HepG2 (cell line): Measurements from ENCODE around the gene EPS8. TPM values are rescaled to one million over a fixed set of nuclear protein-coding genes. Genes with fewer than 3 reads are reported as not detected.

ENCODE experiments used
- ATAC-seq: fragments of 200-7000 bp; cut with Tn5 transposase; 3 replicates; pipeline ENCODE4 v1.9.1; 2020; ENCODE audit warnings: mild to moderate bottlenecking, moderate library complexity
- BruUV-seq: library from RNA; stranded (reverse); fragments of 400-500 nt; replicated peaks from 2 replicates; lab custom pipeline; 2021; lab: Mats Ljungman, UMichigan
- CTCF ChIA-PET: fragments of 300-600 bp; formaldehyde crosslinking; extraction: SDS; loops from one replicate; lab custom pipeline; 2021; ENCODE audit warnings: low total read pairs, inconsistent platforms, low intra/inter-chr PET ratio; lab: Yijun Ruan, JAX
- POLR2A ChIA-PET: fragments of 350-600 bp; sonication (Branson Sonifier 250); formaldehyde crosslinking; loops from one replicate; lab custom pipeline; 2020; ENCODE audit warnings: antibody characterized with exemption, inconsistent platforms; lab: Yijun Ruan, JAX
- DNase-seq: peaks from one replicate; pipeline ENCODE4 v3.0.0-alpha.2; 2015; ENCODE audit warnings: low spot score
- FAIRE-seq: peaks from 3 replicates; lab custom pipeline; 2011; peaks lifted over from hg19 to GRCh38; lab: Jason Lieb, UNC
- H2AFZ ChIP-seq: one replicate; pipeline ENCODE4 v1.6.1; 2011; ENCODE audit warnings: low read length, inconsistent platforms
- H3K27ac ChIP-seq: fragments of 300-600 bp; 3 replicates; pipeline ENCODE4 v1.8.0; 2011; ENCODE audit warnings: mixed run types, mild to moderate bottlenecking, mixed read lengths, low read length, inconsistent platforms; ENCODE audit not compliant: insufficient read depth; ENCODE audit errors: extremely low read length
- H3K27me3 ChIP-seq, 2 experiments: fragments of 200-600 bp in 1 of 2; 2 replicates in 1 of 2; 3 replicates in 1 of 2; pipeline versions ENCODE4 v1.6.0 to v1.8.0; 2011; ENCODE audit warnings: low read length in 2 of 2, mild to moderate bottlenecking in 2 of 2, moderate library complexity in 2 of 2, inconsistent platforms in 1 of 2; ENCODE audit not compliant: insufficient read depth in 2 of 2, control insufficient read depth in 1 of 2
- H3K36me3 ChIP-seq, 2 experiments: fragments of 200-600 bp in 1 of 2; replicated peaks in 1 of 2; 2 replicates in 1 of 2; 3 replicates in 1 of 2; pipeline versions ENCODE4 v1.5.1 to v1.8.0; 2011; ENCODE audit warnings: low read length in 2 of 2, inconsistent platforms in 1 of 2; ENCODE audit not compliant: insufficient read depth in 2 of 2, control insufficient read depth in 1 of 2
- H3K4me1 ChIP-seq: 2 replicates; pipeline ENCODE4 v1.5.1; 2012; ENCODE audit warnings: low read length, inconsistent platforms; ENCODE audit not compliant: insufficient read depth
- H3K4me2 ChIP-seq: 2 replicates; pipeline ENCODE4 v1.6.0; 2011; ENCODE audit warnings: low read depth, low read length, inconsistent platforms
- H3K4me3 ChIP-seq, 3 experiments: fragments of 200-600 bp in 1 of 3; sonication (generic), shearing (Covaris generic) in 1 of 3; replicated peaks in 1 of 3; 2 replicates each; pipeline ENCODE4 v1.5.1; 2011 to 2016; ENCODE audit warnings: low read length in 3 of 3, inconsistent platforms in 2 of 3, low read depth in 2 of 3, mild to moderate bottlenecking in 2 of 3, control low read depth in 1 of 3, mixed read lengths in 1 of 3; ENCODE audit not compliant: insufficient read depth in 1 of 3
- H3K79me2 ChIP-seq: one replicate; pipeline ENCODE4 v1.6.1; 2011; ENCODE audit warnings: low read length, inconsistent platforms; ENCODE audit not compliant: insufficient read depth
- H3K9ac ChIP-seq: 2 replicates; pipeline ENCODE4 v1.6.0; 2011; ENCODE audit warnings: mild to moderate bottlenecking, low read depth, low read length, inconsistent platforms; ENCODE audit not compliant: insufficient read depth
- H3K9me3 ChIP-seq: 2 replicates; pipeline ENCODE4 v1.5.1; 2012; ENCODE audit warnings: mild to moderate bottlenecking, low read length
- H4K20me1 ChIP-seq: 2 replicates; pipeline ENCODE4 v1.6.0; 2011; ENCODE audit warnings: inconsistent platforms, mild to moderate bottlenecking, low read length, moderate library complexity; ENCODE audit not compliant: insufficient read depth
- DPF2 ChIP-seq: sonication (generic); formaldehyde crosslinking; IDR thresholded peaks from 2 replicates; pipeline ENCODE4 v1.4.0; 2020; ENCODE audit warnings: mild to moderate bottlenecking, low read depth, missing genetic modification reagents, borderline replicate concordance
- FOSL1 ChIP-seq: sonication (generic); formaldehyde crosslinking; IDR thresholded peaks from 2 replicates; pipeline ENCODE4 v1.9.0; 2021; ENCODE audit warnings: missing genetic modification reagents, borderline replicate concordance
- HCFC1 ChIP-seq: fragments of 150-350 bp; IDR thresholded peaks from 2 replicates; pipeline ENCODE4 v1.6.1; 2014; ENCODE audit warnings: low read depth, low read length
- HOXA3 ChIP-seq: sonication (generic); formaldehyde crosslinking; IDR thresholded peaks from 2 replicates; pipeline ENCODE4 v1.5.0; 2020; ENCODE audit warnings: missing genetic modification reagents
- NPAS2 ChIP-seq: sonication (generic); formaldehyde crosslinking; IDR thresholded peaks from 2 replicates; pipeline ENCODE4 v1.8.0; 2022; ENCODE audit warnings: mild to moderate bottlenecking, missing genetic modification reagents, borderline replicate concordance
- SMAD3 ChIP-seq: sonication (generic); formaldehyde crosslinking; IDR thresholded peaks from 2 replicates; pipeline ENCODE4 v1.4.0; 2020; ENCODE audit warnings: missing genetic modification reagents
- SP140L ChIP-seq: sonication (generic); formaldehyde crosslinking; IDR thresholded peaks from 2 replicates; pipeline ENCODE4 v1.4.0; 2020; ENCODE audit warnings: missing genetic modification reagents, borderline replicate concordance
- TRIM24 ChIP-seq: sonication (generic); formaldehyde crosslinking; IDR thresholded peaks from 2 replicates; pipeline ENCODE4 v1.8.0; 2022; ENCODE audit warnings: mild to moderate bottlenecking, missing genetic modification reagents
- ZBTB21 ChIP-seq: sonication (generic); formaldehyde crosslinking; IDR thresholded peaks from 2 replicates; pipeline ENCODE4 v1.4.0; 2020; ENCODE audit warnings: missing genetic modification reagents
- ZNF12 ChIP-seq: sonication (generic); formaldehyde crosslinking; IDR thresholded peaks from 2 replicates; pipeline ENCODE4 v1.5.0; 2020; ENCODE audit warnings: missing genetic modification reagents
- ZNF282 ChIP-seq: fragments of 450-650 bp; IDR thresholded peaks from 2 replicates; pipeline ENCODE4 v1.6.1; 2018; ENCODE audit not compliant: partially characterized antibody
- ZNF773 ChIP-seq: sonication (generic); formaldehyde crosslinking; IDR thresholded peaks from 2 replicates; pipeline ENCODE4 v1.4.0; 2020; ENCODE audit warnings: missing genetic modification reagents, borderline replicate concordance
- ZSCAN25 ChIP-seq: sonication (generic); formaldehyde crosslinking; IDR thresholded peaks from 2 replicates; pipeline ENCODE4 v1.8.0; 2022; ENCODE audit warnings: mild to moderate bottlenecking, missing genetic modification reagents
- WGBS: methylation state at CpG from one replicate; pipeline ENCODE4 v1.1.6; 2017; ENCODE audit warnings: low lambda C conversion rate; 5-methylcytosine and 5-hydroxymethylcytosine counted together
- in situ Hi-C: cut with HindIII; loops from 2 replicates; pipeline ENCODE4 v1.10.0; 2017; ENCODE audit warnings: low pct_unique_long_range_greater_than_20kb; ENCODE audit not compliant: extremely low pct_ligation_motif_present
- intact Hi-C: fragments of 100-400 bp; cut with micrococcal nuclease; formaldehyde crosslinking; loops from one replicate; pipeline ENCODE4 v1.10.0; 2022; ENCODE audit not compliant: unreplicated experiment
- polyA plus RNA-seq, 8 experiments: library from polyadenylated mRNA; depleted of rRNA in 3 of 8; stranded (reverse) in 7 of 8; unstranded in 1 of 8; fragments of >200 nt; fragmentation: Illumina TruSeq in 4 of 8; extraction: Trizol in 4 of 8; gene quantifications; 2 replicates each; pipeline versions ENCODE4 v1.2.1 to v1.2.3, GENCODE V29; 2011 to 2016; ENCODE audit warnings: low read depth in 4 of 8, missing spikeins in 1 of 8, mixed read lengths in 1 of 8; ENCODE audit not compliant: insufficient read depth in 1 of 8
- total RNA-seq, 5 experiments: library from RNA; depleted of rRNA; stranded (reverse); fragments of >200 nt; fragmentation: Illumina TruSeq; extraction: Trizol; gene quantifications; 2 replicates each; pipeline ENCODE4 v1.2.3, GENCODE V29; 2016; ENCODE audit warnings: low read depth in 1 of 5
- TF ChIP-seq, protein P1 (sequence below): sonication (generic); formaldehyde crosslinking; IDR thresholded peaks from 2 replicates; pipeline ENCODE4 v1.5.0; 2020; ENCODE audit warnings: missing genetic modification reagents
- TF ChIP-seq, protein P2 (sequence below), 2 experiments: sonication (generic) in 1 of 2; formaldehyde crosslinking in 1 of 2; IDR thresholded peaks; 2 replicates each; pipeline versions ENCODE4 v1.4.0 to v1.6.1; 2018 to 2020; ENCODE audit warnings: missing genetic modification reagents in 2 of 2, borderline replicate concordance in 1 of 2, low read depth in 1 of 2, mild to moderate bottlenecking in 1 of 2, missing biosample characterization in 1 of 2
- TF ChIP-seq, protein P3 (sequence below): IDR thresholded peaks from 2 replicates; pipeline ENCODE4 v1.6.1; 2016; ENCODE audit warnings: missing genetic modification reagents, missing compliant biosample characterization
- TF ChIP-seq, protein P4 (sequence below): sonication (generic); formaldehyde crosslinking; conservative IDR thresholded peaks from 2 replicates; pipeline ENCODE4 v1.8.0; 2022; ENCODE audit warnings: mild to moderate bottlenecking, moderate library complexity, missing genetic modification reagents
- TF ChIP-seq, protein P5 (sequence below): sonication (generic); formaldehyde crosslinking; IDR thresholded peaks from 2 replicates; pipeline ENCODE4 v1.4.0; 2020; ENCODE audit warnings: mild to moderate bottlenecking, missing genetic modification reagents, borderline replicate concordance

EPS8 gene
- total and polyA plus RNA-seq, 2 of the 13 experiments (the other 11 are each of a cell fraction or from before 2014, with no cell fraction given) = 37.1 to 43.4 TPM

DNA sequence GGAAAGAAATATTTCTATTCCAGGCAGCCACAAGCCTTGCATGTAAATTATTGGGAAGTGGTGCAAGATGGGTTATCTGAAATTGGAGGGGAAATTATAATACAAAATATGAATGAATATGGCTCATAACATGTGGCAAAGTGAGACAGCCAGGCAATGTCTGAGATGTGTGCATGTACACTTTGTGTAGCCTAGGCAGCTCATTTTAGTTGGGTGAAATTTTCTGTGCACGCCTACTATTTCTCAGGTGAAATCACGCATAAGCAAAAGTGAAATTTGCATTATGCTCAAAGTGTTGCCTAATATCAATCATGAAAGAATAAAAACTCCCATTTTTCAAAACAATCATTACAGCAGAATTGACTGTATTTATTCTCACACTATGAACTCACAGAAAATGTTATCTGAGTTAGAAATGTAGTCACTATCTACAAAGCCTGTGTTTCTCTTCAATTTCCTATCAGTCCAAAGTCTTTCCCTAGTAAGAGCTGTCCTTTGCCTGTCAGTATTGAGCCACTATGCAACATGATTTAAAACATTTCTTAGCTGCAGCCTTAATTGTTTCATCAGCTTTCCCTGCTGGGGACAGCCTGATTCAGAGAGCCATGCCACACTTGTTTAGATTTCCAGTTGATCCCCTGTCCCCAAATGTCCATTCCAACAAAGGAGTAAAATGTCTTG is 80.7 kb downstream of the EPS8 start:
- Histone ChIP-seq H3K4me2 (peak overlapping the region; percentile 45), H4K20me1 (no peaks in the 10 kb centered on the region), H3K4me1 (peaks cover 68% of the 10 kb centered on the region), H2AFZ (no peak overlapping the region), H3K9ac (no peak overlapping the region), H3K36me3 (no peaks in the 10 kb centered on the region), H3K27ac (peak overlapping the region; percentile 41), H3K79me2 (peaks cover 55% of the 10 kb centered on the region), H3K9me3 (no peaks in the 10 kb centered on the region), H3K4me3 (no peak overlapping the region), H3K27me3 (no peaks in the 10 kb centered on the region)
- FAIRE-seq (no peak), DNase-seq (peak; percentile 55), ATAC-seq (peak; percentile 46)
- in situ Hi-C loops = no loop called here
- WGBS = 97% methylated on average over 2 of the region's 2 CpGs
- intact Hi-C loops = no loop called here
- BruUV-seq = no TSS peak
- ChIA-PET POLR2A (no interaction called here), CTCF (no interaction called here)
- no peak for TF ChIP-seq HOXA3 (CRISPR knock-in tag)
- TF ChIP-seq, protein P1, sequence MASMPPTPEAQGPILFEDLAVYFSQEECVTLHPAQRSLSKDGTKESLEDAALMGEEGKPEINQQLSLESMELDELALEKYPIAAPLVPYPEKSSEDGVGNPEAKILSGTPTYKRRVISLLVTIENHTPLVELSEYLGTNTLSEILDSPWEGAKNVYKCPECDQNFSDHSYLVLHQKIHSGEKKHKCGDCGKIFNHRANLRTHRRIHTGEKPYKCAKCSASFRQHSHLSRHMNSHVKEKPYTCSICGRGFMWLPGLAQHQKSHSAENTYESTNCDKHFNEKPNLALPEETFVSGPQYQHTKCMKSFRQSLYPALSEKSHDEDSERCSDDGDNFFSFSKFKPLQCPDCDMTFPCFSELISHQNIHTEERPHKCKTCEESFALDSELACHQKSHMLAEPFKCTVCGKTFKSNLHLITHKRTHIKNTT (CRISPR knock-in tag) = no peak
- TF ChIP-seq SP140L (CRISPR knock-in tag) = no peak
- TF ChIP-seq, protein P2, sequence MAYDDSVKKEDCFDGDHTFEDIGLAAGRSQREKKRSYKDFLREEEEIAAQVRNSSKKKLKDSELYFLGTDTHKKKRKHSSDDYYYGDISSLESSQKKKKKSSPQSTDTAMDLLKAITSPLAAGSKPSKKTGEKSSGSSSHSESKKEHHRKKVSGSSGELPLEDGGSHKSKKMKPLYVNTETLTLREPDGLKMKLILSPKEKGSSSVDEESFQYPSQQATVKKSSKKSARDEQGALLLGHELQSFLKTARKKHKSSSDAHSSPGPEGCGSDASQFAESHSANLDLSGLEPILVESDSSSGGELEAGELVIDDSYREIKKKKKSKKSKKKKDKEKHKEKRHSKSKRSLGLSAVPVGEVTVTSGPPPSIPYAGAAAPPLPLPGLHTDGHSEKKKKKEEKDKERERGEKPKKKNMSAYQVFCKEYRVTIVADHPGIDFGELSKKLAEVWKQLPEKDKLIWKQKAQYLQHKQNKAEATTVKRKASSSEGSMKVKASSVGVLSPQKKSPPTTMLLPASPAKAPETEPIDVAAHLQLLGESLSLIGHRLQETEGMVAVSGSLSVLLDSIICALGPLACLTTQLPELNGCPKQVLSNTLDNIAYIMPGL (CRISPR knock-in tag; IDR thresholded peaks at IDR 0.05; ENCODE audit: borderline replicate concordance in 1 of 2, low read depth in 1 of 2) = no peak
- TF ChIP-seq, protein P3, sequence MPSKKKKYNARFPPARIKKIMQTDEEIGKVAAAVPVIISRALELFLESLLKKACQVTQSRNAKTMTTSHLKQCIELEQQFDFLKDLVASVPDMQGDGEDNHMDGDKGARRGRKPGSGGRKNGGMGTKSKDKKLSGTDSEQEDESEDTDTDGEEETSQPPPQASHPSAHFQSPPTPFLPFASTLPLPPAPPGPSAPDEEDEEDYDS (CRISPR knock-in tag) = no peak
- no peak for TF ChIP-seq ZSCAN25 (CRISPR knock-in tag)
- TF ChIP-seq, protein P4, sequence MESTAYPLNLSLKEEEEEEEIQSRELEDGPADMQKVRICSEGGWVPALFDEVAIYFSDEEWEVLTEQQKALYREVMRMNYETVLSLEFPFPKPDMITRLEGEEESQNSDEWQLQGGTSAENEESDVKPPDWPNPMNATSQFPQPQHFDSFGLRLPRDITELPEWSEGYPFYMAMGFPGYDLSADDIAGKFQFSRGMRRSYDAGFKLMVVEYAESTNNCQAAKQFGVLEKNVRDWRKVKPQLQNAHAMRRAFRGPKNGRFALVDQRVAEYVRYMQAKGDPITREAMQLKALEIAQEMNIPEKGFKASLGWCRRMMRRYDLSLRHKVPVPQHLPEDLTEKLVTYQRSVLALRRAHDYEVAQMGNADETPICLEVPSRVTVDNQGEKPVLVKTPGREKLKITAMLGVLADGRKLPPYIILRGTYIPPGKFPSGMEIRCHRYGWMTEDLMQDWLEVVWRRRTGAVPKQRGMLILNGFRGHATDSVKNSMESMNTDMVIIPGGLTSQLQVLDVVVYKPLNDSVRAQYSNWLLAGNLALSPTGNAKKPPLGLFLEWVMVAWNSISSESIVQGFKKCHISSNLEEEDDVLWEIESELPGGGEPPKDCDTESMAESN (CRISPR knock-in tag) = no peak
- TF ChIP-seq HCFC1 = no peak
- TF ChIP-seq, protein P5, sequence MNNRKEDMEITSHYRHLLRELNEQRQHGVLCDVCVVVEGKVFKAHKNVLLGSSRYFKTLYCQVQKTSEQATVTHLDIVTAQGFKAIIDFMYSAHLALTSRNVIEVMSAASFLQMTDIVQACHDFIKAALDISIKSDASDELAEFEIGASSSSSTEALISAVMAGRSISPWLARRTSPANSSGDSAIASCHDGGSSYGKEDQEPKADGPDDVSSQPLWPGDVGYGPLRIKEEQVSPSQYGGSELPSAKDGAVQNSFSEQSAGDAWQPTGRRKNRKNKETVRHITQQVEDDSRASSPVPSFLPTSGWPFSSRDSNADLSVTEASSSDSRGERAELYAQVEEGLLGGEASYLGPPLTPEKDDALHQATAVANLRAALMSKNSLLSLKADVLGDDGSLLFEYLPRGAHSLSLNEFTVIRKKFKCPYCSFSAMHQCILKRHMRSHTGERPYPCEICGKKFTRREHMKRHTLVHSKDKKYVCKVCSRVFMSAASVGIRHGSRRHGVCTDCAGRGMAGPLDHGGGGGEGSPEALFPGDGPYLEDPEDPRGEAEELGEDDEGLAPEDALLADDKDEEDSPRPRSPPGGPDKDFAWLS (CRISPR knock-in tag) = no peak
- no peak for TF ChIP-seq NPAS2 (CRISPR knock-in tag)
- peak; percentile 31; the same call in 1 of the 2 replicates for TF ChIP-seq ZBTB21 (CRISPR knock-in tag)
- no peak for TF ChIP-seq SMAD3 (CRISPR knock-in tag)
- no peak for TF ChIP-seq ZNF282
- no peak for TF ChIP-seq FOSL1 (CRISPR knock-in tag)
- TF ChIP-seq TRIM24 (CRISPR knock-in tag) = no peak
- TF ChIP-seq DPF2 (CRISPR knock-in tag) = no peak
- TF ChIP-seq ZNF773 (CRISPR knock-in tag) = no peak
- peak; percentile 75 for TF ChIP-seq ZNF12 (CRISPR knock-in tag)
